ENCODE measurements around the gene NOX5.

DNA sequence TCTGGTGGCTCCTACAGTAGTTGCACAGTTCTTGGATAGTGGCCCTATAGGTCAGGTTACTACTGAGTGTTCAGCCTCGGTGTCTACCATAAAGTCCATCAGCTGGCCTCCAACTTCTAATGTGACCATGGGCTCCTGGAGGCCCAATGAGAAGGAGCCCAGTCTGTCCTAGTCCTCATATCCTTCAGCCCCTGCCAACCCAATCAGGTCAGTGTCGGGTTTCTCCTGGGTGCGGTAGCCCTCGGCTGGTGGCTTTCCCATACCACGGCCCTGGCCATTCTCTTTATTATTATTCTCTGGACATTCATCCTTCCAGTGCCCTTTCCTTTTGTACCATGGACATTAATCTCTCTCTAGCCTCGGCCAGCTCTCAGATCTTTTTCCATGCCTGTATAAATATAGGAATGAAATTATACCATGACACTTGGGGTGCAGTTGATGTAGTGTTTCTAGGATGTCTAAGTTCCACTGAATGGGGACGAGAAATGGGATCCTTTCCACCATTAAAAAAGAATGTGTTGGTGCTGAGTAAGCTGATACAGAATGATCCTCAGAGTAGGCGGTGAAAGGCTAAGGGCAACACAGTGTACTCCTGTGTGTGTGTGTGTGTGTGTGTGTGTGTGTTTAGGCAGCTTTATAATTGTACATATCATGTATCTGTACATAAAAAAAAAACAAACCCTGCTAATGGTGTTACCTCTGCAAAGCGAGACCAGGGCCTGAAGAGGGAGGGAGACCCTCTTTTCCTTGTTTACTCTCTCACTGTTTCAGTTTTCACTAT lies 19.3 kb upstream of the NOX5 start:
- TF ChIP-seq, protein P1, sequence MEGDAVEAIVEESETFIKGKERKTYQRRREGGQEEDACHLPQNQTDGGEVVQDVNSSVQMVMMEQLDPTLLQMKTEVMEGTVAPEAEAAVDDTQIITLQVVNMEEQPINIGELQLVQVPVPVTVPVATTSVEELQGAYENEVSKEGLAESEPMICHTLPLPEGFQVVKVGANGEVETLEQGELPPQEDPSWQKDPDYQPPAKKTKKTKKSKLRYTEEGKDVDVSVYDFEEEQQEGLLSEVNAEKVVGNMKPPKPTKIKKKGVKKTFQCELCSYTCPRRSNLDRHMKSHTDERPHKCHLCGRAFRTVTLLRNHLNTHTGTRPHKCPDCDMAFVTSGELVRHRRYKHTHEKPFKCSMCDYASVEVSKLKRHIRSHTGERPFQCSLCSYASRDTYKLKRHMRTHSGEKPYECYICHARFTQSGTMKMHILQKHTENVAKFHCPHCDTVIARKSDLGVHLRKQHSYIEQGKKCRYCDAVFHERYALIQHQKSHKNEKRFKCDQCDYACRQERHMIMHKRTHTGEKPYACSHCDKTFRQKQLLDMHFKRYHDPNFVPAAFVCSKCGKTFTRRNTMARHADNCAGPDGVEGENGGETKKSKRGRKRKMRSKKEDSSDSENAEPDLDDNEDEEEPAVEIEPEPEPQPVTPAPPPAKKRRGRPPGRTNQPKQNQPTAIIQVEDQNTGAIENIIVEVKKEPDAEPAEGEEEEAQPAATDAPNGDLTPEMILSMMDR (IDR thresholded peaks at IDR 0.05; ENCODE audit: low read depth, low read length) = no peak
- no peak for TF ChIP-seq EZH2phosphoT487 (IDR thresholded peaks at IDR 0.05; ENCODE audit: low read depth)
